Measurements from ENCODE around the gene SCARB1.

Gene SCARB1

DNA sequence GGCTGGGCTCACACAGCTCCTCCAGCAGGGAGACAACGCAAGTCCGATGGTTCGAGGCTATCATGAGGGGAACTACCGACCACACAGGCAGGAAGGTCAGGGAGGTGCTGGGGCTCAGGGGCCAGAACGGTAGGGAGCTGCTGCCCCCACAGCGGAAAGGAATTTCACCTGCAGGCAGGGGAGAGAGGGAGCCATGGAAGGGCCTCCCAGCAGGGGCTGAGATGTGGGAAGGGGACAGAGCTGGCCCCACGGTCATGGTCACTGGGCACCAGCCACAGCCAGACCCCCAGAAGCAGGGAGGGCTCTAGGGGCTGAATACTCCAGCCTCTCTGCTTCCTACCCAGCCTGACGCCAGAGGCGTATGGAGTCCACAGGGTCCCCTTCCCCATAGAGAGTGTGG, 103.1 kb downstream of the SCARB1 start:
- DNase-seq (ENCODE audit: low read depth, low spot score): no peak

DNA sequence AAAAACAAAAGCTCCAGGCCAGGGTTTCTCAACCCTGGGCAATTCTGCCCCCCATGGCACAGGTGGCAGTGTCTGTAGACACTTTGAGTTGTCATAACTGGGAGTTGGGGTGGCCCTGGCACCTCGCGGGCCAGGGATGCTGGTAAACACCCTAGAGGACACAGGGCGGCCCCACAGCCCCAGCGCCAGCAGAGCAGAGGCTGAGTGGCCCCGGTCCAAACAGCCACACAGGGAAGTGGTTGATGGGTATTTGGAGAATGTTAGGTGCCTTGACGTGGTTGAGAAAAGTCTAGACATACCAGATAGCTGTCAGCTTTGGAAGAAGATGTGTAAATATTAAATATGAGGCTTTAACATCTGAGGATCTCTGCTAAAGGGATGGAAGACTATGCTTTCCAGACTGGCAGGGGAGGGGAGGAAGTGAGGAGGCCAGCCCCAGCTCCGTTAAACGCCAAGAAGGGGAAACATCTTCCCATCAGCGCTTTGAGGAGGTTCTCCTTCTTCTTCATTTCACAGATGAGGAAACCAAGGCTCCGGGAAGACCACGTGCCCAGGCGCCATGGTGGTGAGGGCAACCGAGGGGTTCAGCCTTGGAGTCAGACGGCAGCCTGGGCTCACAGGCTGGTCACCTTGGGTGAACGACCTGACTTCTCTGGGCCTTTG, 103.7 kb downstream of the SCARB1 start:
- peak; percentile 78 for DNase-seq (ENCODE audit: low read depth, low spot score)

DNA sequence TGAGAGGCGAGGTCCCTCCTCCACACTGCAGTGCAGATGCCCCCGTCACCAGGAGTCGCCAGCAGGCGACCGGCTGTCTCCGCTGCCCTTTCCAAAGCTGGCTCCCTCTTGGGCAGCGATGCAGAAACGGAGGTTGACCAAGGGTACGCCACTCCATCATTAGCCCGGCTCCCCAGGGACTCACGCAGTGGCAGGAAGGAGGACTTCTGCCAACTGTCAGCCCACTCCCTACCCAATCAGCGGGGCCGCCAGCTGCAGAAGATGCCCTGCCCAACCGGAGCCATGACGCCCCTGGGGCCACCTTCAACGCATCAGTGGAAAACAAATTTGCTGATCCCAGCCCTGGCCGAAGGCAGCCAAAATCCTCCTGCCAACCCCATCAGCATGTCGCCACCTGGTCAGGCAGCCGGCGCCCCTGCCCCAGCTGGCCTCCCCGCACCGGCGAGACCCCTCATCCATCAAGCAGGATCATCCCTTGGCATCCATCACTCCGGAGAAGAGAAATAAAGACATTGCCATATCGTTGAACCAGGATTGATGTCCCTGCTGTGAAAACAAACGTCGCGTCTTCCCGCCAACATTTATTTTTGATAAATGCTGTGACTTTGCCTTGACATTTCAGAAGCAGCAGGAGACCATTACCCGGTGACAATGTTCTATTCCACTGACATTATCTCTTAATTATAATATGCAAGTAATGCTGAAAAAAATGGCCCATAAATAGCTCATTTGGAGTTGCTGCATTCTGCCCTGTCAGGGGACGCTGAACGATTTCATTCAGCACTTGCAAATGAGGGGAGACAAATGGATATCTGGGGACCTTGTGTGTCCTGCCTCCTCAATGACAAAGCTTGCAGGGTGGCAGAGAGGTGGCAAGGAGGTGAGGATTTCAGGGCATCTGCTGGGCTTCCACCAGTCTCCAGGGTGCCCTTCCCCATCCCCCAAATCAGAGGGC, 105.1 kb downstream of the SCARB1 start:
- DNase-seq (ENCODE audit: low read depth, low spot score): no peak

GRCh38 chr12:124757329-124757728, 106.3 kb downstream of the SCARB1 start:
- no peak for DNase-seq (ENCODE audit: low read depth, low spot score)

DNA sequence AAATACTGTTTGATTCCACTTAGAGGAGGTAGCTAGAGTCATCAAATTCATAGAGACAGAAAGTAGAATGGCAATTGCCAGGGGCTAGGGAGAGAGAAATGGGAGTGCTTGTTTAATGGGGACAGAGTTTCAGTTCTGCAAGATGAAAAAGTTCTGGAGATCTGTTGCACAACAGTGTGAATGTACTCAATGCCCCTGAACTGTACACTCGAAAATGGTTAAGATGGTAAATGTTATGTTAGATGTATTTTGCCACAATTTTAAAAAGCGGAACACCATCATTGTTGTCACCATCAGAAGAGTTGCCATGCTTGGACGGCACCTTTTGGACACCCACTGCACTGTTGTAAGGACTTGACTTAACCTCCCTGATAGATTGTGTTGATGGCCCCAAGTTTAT, 106.9 kb downstream of the SCARB1 start:
- DNase-seq (ENCODE audit: low read depth, low spot score): no peak

DNA sequence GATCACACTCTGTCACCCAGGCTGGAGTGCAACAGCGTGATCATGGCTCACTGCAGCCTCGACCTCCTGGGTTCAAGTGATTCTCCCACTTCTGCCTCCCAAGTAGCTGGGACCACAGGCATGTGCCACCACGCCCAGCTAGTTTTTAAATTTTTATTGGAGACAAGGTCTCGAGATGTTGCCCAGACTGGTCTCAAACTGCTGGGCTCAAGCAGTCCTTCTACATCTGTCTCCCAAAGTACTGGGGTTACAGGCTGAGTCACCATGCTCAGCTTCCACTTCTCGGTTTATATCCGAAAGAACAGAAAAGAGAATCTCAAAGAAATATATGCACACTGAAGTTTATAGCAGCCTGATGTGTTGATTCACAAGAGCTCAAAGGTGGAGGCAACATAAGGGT, 107.5 kb downstream of the SCARB1 start:
- no peak for DNase-seq (ENCODE audit: low read depth, low spot score)

DNA sequence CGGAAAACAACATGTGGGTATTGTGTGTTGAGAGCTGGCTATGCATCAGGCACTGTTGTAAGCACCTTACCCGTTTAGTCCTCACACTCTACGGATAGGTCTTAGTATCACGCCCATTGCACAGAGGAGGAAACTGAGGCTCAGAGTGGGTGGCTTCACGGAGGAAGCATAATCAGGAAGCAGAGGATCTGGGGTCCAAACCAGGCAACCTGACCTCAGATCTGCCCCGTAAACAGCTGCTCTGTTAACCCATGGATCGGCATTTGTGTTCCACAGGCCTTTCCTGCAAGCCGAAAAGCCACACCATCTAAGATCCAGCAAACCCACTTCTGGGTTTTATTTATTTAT, 107.9 kb downstream of the SCARB1 start:
- DNase-seq (ENCODE audit: low read depth, low spot score): no peak

DNA sequence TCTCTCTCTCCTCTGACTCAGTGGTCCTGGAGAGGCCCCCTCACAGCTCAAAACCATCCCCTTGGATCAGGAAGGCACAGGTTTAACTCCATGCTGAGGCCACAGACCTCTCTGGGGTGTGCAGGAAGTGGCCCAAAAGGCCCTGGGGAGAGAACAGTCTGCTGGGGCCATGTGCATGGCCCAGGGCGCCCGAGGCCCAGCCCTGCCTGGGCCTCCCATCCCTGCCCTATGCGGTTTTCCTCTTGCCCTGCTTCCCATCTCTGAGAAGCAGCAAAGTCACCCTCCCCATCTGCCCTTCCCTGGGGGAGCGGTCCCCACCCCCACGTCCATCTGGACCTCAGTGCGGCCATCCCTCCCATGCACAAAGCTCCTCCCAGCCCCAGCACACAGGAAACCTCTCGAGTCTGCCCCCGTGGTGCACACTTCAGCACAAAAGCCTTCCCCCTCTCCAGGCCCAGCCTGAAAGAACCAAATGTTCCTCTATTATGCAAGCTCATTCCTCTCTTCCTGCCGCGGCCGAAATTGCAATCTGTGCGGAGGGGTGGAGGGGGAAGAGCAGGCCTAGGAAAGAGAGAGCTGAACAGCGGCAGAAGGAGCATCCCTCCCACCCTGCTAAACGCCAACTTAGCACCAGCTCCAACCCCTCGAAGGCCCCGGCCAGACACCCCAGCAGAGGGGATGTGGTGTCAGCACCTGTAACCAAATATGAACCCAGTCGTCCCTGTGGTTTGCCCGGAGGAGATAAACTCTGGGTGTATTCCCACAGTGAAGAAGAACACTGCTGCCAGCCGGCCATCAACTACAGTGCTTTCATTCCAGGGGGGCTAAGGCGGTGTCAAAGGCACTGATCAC, 108.5 kb downstream of the SCARB1 start:
- DNase-seq (ENCODE audit: low read depth, low spot score): peak; percentile 86

DNA sequence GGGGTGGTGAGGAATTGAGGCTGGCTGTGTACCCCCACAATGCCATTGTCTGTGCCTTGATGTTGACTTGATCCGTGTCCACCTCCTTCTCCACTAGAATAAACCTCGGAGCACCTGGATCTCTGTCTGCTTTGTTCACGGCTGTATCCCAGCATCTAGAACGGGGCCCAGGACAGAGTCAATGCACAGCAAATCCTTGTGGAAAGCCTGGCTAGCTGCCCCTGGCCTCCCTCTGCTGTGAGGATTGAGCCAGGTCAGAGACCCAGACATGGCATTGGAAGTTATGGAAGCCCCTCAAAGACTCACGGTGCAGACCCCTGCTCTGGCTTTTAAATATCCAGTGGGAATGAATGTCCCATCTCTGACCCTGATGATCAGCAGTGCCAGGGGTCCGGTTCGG, 109.2 kb downstream of the SCARB1 start:
- no peak for DNase-seq (ENCODE audit: low read depth, low spot score)

GRCh38 chr12:124753993-124754392, 109.7 kb downstream of the SCARB1 start:
- DNase-seq (ENCODE audit: low read depth, low spot score): no peak

DNA sequence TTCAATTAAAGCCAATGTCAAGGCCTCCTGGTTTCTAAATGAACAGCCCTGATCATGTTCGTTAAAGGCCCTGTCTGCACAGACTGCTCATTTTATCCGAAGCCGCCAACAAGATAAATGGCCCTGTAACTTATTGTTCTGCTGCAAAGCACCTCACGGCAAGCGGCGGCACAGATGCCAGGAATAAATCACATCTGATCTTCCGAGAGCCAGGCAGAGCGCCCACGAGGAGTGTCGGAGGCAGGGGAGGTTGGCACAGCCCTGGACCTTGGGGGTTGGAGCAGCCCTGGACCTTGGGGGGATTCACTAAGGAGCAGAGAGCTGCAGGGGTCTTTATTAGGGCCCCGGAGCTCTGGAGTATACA, 110.5 kb downstream of the SCARB1 start:
- DNase-seq (ENCODE audit: low read depth, low spot score): no peak

- DNase-seq (ENCODE audit: low read depth, low spot score): no peak
These were observed 111.0 kb downstream of the SCARB1 start for GRCh38 chr12:124752437-124753227.

DNA sequence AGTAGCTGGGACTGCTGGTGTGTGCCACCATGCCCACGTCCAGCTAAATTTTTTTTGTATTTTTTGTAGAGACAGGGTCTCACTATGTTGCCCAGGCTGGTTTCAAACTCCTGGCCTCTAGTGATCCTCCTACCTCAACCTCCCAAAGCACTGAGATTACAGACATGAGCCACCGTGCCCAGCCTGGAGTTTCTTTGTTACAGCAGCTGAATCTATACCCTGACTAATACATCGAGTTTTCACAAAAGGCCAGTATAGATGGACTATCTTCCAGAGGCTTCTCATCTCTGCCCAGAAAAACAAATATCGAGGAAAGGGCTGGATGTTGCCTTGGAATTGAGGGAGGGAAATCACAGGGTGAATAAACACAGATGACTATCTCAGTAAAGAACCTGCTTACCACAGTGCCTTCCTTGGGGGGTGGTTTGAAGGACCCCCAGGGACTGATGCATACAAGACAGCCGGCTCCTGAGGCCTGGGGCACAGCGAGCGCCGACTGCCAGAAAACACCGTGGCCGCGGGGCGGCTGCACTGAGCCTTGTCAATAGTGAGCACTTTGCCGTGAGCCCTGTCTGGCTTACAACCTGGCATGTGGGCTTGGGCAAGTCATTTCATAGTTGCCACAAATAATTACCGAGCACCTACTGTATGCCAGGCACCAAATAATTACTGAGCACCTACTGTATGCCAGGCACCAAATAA, 111.9 kb downstream of the SCARB1 start:
- no peak for DNase-seq (ENCODE audit: low read depth, low spot score)

DNA sequence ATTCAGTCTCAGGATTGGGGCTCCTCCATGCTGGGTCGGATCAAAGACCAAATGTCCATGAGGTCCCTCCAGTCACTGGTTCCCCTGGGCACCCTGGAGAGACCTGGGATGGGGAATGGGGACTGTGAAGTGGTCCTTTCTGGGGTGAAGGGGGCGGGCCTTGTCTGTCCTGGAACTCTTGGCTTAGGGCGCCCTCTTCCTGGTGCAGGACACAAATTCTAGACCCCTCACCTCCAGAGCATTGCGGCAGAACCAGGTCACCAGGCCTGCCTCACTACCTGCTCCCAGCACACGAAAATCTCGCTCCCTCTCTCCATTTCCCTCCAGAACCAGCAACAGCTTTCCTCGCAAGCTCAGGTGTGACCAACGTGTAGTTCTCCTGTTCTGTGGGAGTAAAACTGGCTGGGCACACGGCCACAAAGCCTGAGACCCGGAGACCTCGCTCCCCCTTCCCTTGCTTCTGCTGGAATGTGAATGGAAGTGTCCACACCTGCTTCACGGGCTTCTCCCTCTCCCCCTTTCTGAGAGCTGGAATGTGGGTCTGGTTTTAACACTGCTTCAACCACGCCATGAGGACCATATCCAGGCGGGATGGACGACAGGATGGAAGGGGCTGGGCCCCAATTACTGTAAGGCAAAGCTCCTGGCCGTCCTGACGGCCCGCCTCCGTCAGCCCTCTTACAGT, 112.7 kb downstream of the SCARB1 start:
- no peak for DNase-seq (ENCODE audit: low read depth, low spot score)

DNA sequence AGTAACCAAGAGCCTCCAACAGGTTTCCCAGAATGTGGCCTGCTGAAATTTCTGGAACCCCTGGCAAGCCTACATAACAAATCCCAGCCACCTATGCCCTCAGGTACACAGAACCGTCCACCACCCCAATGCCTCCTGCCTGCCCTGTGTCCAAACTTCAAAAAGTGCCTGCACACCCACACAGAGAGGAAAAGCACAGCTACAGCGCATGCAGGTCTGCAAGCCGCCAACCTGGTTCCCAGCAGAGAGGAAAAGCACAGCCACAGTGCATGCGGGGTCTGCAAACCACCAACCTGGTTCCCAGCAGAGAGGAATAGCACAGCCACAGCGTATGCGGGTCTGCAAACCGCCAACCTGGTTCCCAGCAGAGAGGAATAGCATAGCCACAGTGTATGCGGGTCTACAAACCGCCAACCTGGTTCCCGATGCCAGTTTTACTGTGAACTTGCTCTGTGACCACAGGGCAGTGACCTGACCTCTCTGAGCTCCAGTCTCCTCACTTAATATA, 113.5 kb downstream of the SCARB1 start:
- DNase-seq (ENCODE audit: low read depth, low spot score): no peak

GRCh38 chr12:124749725-124750124, 113.9 kb downstream of the SCARB1 start:
- no peak for DNase-seq (ENCODE audit: low read depth, low spot score)

GRCh38 chr12:124747426-124748161, 116.1 kb downstream of the SCARB1 start:
- DNase-seq (ENCODE audit: low read depth, low spot score): peak; percentile 83

DNA sequence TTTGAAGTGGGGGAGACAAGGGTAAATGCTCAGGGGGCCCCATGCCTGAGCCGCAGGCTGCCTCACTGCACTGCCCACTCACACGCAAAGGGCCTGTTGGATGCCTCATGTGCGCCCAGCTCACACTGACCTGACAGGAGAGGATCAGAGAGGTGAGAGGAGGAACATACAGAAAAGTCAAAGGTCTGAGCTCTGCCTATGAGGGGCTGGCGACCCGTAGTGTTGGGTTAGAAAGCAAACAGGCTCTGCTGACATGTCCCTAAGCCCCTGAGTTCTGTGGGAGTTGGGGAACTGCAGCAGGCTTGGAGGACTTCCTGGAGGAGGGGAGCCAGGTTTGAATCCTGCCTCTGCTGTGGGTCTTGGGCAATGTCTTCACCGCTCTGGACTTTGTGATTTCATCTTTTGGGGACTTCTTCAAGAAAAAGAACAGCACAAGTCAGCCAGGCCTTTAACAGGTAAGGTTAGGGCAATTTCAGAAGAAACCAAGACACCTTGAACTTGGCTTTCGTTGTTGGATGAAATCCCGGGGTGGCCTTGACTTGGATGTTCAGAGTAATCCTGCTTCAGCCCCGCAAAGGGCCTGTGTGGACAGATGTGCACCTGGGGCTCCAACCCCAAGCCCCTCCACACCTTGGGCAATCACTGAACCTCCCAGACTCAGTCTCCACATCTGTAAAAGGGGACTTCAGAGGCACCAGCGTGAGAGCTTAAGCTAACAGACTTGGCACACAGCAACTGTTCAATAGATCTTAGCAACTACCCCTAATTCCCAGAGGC, 116.8 kb downstream of the SCARB1 start:
- no peak for DNase-seq (ENCODE audit: low read depth, low spot score)
